PC-3 (cell line): Measurements from ENCODE around the gene ESPNL. TPM values are rescaled to one million over a fixed set of nuclear protein-coding genes. Genes with fewer than 3 reads are reported as not detected.

Experiments used
- ATAC-seq: fragments of 200-7000 bp; cut with Tn5 transposase; 2 replicates; pipeline ENCODE4 v1.9.1; 2020; ENCODE audit warnings: mild to moderate bottlenecking, moderate library complexity
- BruUV-seq: library from RNA; stranded (reverse); fragments of 400-500 nt; replicated peaks from 2 replicates; lab custom pipeline; 2021; lab: Mats Ljungman, UMichigan
- CTCF ChIA-PET: fragments of 300-600 bp; sonication (Branson Sonifier 250); formaldehyde crosslinking; loops from one replicate; lab custom pipeline; 2022; ENCODE audit warnings: antibody characterized with exemption; lab: Charles Lee
- POLR2A ChIA-PET: fragments of 300-600 bp; sonication (Branson Sonifier 250); formaldehyde crosslinking; loops from one replicate; lab custom pipeline; 2022; ENCODE audit warnings: antibody characterized with exemption; ENCODE audit not compliant: unreplicated experiment; lab: Charles Lee
- DNase-seq: peaks from one replicate; pipeline ENCODE4 v3.0.0-alpha.2; 2015
- H2AFZ ChIP-seq: fragments of 300-600 bp; sonication (generic); 2 replicates; pipeline ENCODE4 v1.6.0; 2016; ENCODE audit warnings: antibody characterized with exemption, low read length
- H3F3A ChIP-seq: fragments of 300-600 bp; sonication (generic); one replicate; pipeline ENCODE4 v1.6.0; 2017; ENCODE audit warnings: antibody characterized with exemption, low read length, control low read depth, mild to moderate bottlenecking; ENCODE audit not compliant: unreplicated experiment
- H3K27ac ChIP-seq: fragments of 300-600 bp; sonication (generic); 2 replicates; pipeline ENCODE4 v1.5.1; 2016; ENCODE audit warnings: mild to moderate bottlenecking, low read length
- H3K27me3 ChIP-seq: fragments of 300-600 bp; sonication (generic); 2 replicates; pipeline ENCODE4 v1.6.1; 2016; ENCODE audit warnings: low read length, mixed read lengths
- H3K36me3 ChIP-seq: fragments of 300-600 bp; sonication (generic); 2 replicates; pipeline ENCODE4 v1.6.1; 2016; ENCODE audit warnings: low read depth, mixed run types, low read length, mixed read lengths
- H3K4me1 ChIP-seq: fragments of 300-600 bp; sonication (generic); 2 replicates; pipeline ENCODE4 v1.5.1; 2016; ENCODE audit warnings: low read length; ENCODE audit not compliant: insufficient read depth
- H3K4me2 ChIP-seq: fragments of 300-600 bp; sonication (generic); 2 replicates; pipeline ENCODE4 v1.6.0; 2016; ENCODE audit warnings: low read length
- H3K4me3 ChIP-seq: fragments of 300-600 bp; sonication (generic); 2 replicates; pipeline ENCODE4 v1.5.1; 2016; ENCODE audit warnings: mild to moderate bottlenecking, low read length, mixed read lengths
- H3K79me2 ChIP-seq: fragments of 300-600 bp; sonication (generic); 2 replicates; pipeline ENCODE4 v1.6.1; 2017; ENCODE audit warnings: low read length, mixed read lengths
- H3K9ac ChIP-seq: fragments of 300-600 bp; sonication (generic); 2 replicates; pipeline ENCODE4 v1.6.0; 2016; ENCODE audit warnings: mild to moderate bottlenecking, low read length
- H3K9me2 ChIP-seq: fragments of 300-600 bp; sonication (generic); replicated peaks from 2 replicates; pipeline ENCODE4 v1.6.1; 2016; ENCODE audit warnings: mixed run types, low read length, mixed read lengths
- H3K9me3 ChIP-seq: fragments of 300-600 bp; sonication (generic); 2 replicates; pipeline ENCODE4 v1.6.1; 2016; ENCODE audit warnings: low read length, mixed read lengths
- H4K20me1 ChIP-seq: fragments of 300-600 bp; sonication (generic); 2 replicates; pipeline ENCODE4 v1.6.1; 2016; ENCODE audit warnings: low read length, mixed read lengths
- CTCF ChIP-seq: fragments of 300-600 bp; sonication (generic); conservative IDR thresholded peaks from 2 replicates; pipeline ENCODE4 v1.5.1; 2017; ENCODE audit warnings: antibody characterized with exemption, low read depth, mild to moderate bottlenecking, low read length
- EZH2 ChIP-seq: fragments of 300-600 bp; sonication (generic); IDR thresholded peaks from one replicate; pipeline ENCODE4 v1.6.1; 2017; ENCODE audit warnings: antibody characterized with exemption, mild to moderate bottlenecking, low read length; ENCODE audit not compliant: unreplicated experiment
- EZH2phosphoT487 ChIP-seq: fragments of 300-600 bp; sonication (generic); IDR thresholded peaks from 2 replicates; pipeline ENCODE4 v1.6.1; 2018; ENCODE audit warnings: mild to moderate bottlenecking, antibody characterized with exemption, low read length, borderline replicate concordance
- intact Hi-C: fragments of 100-400 bp; cut with micrococcal nuclease; formaldehyde crosslinking; loops from 2 replicates; pipeline ENCODE4 v1.9.0; 2023
- total RNA-seq: library from RNA; depleted of rRNA; stranded (reverse); fragments of >200 nt; gene quantifications from 2 replicates; pipeline ENCODE4 v1.2.3, GENCODE V29; 2014

Gene ESPNL
- total RNA-seq, 1 experiment from 2014 or later: not detected

DNA sequence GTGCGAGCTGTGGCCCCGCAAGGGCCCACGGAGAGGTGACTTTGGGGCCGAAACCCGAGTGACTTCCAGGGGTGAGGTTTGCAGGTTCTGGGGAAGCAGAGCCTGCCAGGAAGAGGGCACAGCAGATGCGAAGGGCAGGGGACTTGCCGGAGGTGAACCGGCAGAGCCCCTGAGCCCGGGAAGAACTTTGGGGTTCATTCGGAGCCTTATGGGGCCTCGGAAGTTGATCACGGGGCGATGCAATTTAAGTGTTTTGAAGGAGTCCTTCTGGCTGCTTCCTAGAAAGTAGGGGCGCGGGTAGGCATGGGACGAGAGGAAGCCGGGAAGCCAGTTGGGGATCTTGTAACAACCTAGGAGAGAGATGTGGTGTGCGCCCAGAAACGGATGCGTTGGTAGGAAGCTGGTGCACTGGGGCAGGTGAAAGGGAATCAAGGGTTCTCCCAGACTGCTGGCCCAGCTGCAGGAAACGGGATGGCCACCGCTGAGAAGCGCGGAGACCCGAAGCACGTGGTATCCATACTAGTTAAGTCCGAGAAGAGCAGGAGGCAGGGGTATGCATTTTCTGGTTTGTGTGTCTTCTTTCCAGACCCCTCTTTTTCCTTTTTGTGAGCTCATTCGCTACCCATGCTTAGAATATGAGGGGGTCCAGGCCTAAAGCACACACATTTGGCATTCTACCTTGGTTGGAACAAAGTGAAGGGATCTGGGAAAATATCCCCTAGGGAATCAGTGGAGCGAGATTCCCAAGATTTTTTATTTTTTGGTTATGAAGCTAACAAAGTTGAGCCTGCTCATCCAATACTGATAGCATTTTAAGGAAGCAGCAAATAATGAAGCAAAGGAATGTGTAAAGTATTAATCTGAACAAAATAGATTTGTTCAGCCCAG is 38.6 kb upstream of the ESPNL start:
- Histone ChIP-seq H3K79me2 (peaks cover 25% of the 10 kb centered on the region), H3K27ac (peak overlapping the region; percentile 25; the same call in 1 of the 2 replicates), H3K9ac (peak overlapping the region; percentile 85), H3K9me2 (no peaks in the 10 kb centered on the region), H3K4me2 (peak overlapping the region; percentile 97), H3K9me3 (no peaks in the 10 kb centered on the region), H4K20me1 (no peaks in the 10 kb centered on the region), H2AFZ (peak overlapping the region; percentile 96), H3K27me3 (no peaks in the 10 kb centered on the region), H3F3A (no peaks in the 10 kb centered on the region), H3K36me3 (peaks cover 14% of the 10 kb centered on the region), H3K4me3 (peak overlapping the region; percentile 93), H3K4me1 (peaks cover 18% of the 10 kb centered on the region; the same call in 1 of the 2 replicates)
- TSS peak; percentile 51 for BruUV-seq
- ATAC-seq: peak; percentile 34
- ChIA-PET POLR2A (interaction anchor here (0.5 to 0.6 kb wide), 2 partner anchors 142 to 179 kb away, joined by 3 to 18 read pairs; partner anchors contain the start of gene ILKAP), CTCF (interaction anchor here (0.6 kb wide), 1 partner anchor 34 kb away, joined by 3 read pairs; no protein-coding TSS in a partner anchor)
- TF ChIP-seq EZH2phosphoT487 (no peak), EZH2 (no peak), CTCF (no peak)
- intact Hi-C loops: loop anchor here (2.0 to 5.0 kb wide), 2 partner anchors 45 to 199 kb away; no protein-coding TSS in a partner anchor
- DNase-seq: peak; percentile 43

DNA sequence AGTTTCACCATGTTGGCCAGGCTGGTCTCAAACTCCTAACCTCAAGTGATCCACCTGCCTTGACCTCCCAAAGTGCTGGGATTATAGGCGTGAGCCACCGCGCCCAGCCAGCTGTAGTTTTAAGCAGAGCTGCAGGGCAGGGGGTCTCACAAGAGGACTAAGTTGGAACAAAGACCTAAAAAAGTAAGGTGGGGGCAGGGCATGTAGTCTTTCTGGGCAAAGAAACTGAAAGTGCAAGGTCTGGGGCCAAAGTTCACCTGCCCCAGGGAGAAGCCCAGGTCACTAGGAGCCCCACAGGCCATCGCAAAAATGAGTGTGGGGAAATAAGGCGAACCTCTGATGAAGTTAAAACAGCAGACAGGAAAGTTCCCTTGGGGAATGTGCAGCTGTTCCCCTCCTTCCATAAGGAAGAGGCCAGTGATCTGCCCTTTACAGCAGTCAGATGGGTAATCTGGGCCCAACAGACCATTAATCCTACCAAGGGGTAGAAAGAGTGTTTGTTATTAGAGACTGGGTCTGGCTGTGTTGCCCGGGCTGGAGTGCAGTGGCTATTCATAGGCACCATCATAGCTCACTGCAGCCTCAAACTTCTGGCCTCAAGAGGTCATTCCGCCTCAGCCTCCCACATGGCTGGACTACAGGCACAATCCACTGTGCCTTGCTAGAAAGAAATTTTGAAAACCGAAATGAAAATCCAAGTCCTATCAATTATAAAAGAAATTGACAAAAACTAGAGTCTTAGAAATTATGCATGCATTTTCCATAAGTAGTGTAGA is 36.5 kb upstream of the ESPNL start:
- H3K9me2 ChIP-seq: no peaks in the 10 kb centered on the region
- ChIA-PET CTCF (no interaction called here), POLR2A (no interaction called here)
- intact Hi-C loops: loop anchor here (5.0 kb wide), 1 partner anchor 201 kb away; no protein-coding TSS in a partner anchor
- no peak overlapping the region for H3K4me3 ChIP-seq
- DNase-seq (no peak), ATAC-seq (no peak)
- H2AFZ ChIP-seq: no peak overlapping the region
- H3K36me3 ChIP-seq: peaks cover 19% of the 10 kb centered on the region
- peaks cover 25% of the 10 kb centered on the region for H3K79me2 ChIP-seq
- no peak for TF ChIP-seq CTCF
- TF ChIP-seq EZH2: no peak
- TF ChIP-seq EZH2phosphoT487: no peak
- H3K4me1 ChIP-seq: peaks cover 18% of the 10 kb centered on the region; the same call in 1 of the 2 replicates
- H4K20me1 ChIP-seq: no peaks in the 10 kb centered on the region
- no peak overlapping the region for H3K9ac ChIP-seq
- no TSS peak for BruUV-seq
- no peak overlapping the region for H3K27ac ChIP-seq
- H3K9me3 ChIP-seq: no peaks in the 10 kb centered on the region
- H3F3A ChIP-seq: no peaks in the 10 kb centered on the region
- no peaks in the 10 kb centered on the region for H3K27me3 ChIP-seq
- H3K4me2 ChIP-seq: no peak overlapping the region
